Fibroblast of lung (primary cell): ENCODE measurements around the gene OR1I1. TPM values are rescaled to one million over a fixed set of nuclear protein-coding genes. Genes with fewer than 3 reads are reported as not detected.

Experiments
- DNase-seq, 2 donors: peaks; one replicate each; pipeline versions ENCODE4 v3.0.0 to v3.0.0-alpha.2; 2010; ENCODE audit warnings: low read depth in 2 of 2
- H2AFZ ChIP-seq: 2 replicates; pipeline ENCODE4 v1.5.1; 2012; ENCODE audit warnings: low read length, control low read depth, inconsistent platforms
- H3K27ac ChIP-seq: 2 replicates; pipeline ENCODE4 v1.5.1; 2011; ENCODE audit warnings: low read length, control low read depth; ENCODE audit not compliant: insufficient read depth
- H3K27me3 ChIP-seq: 2 replicates; pipeline ENCODE4 v1.5.1; 2011; ENCODE audit warnings: mild to moderate bottlenecking, low read length; ENCODE audit not compliant: control insufficient read depth, insufficient read depth
- H3K36me3 ChIP-seq: 2 replicates; pipeline ENCODE4 v1.5.1; 2011; ENCODE audit warnings: low read length; ENCODE audit not compliant: control insufficient read depth, insufficient read depth
- H3K4me1 ChIP-seq: 2 replicates; pipeline ENCODE4 v1.5.1; 2011; ENCODE audit warnings: low read length; ENCODE audit not compliant: control insufficient read depth, insufficient read depth; ENCODE audit errors: extremely low read depth
- H3K4me2 ChIP-seq: 2 replicates; pipeline ENCODE4 v1.5.1; 2011; ENCODE audit warnings: low read length, control low read depth; ENCODE audit not compliant: insufficient read depth; ENCODE audit errors: extremely low read depth
- H3K4me3 ChIP-seq, 4 experiments: fragments of 200-600 bp in 1 of 4; sonication (generic) in 1 of 4; replicated peaks in 1 of 4; 2 replicates each; pipeline ENCODE4 v1.5.1; 2011 to 2016; ENCODE audit warnings: low read length in 4 of 4, low read depth in 3 of 4, mild to moderate bottlenecking in 3 of 4, control low read depth in 2 of 4, inconsistent platforms in 1 of 4, mixed read lengths in 1 of 4; ENCODE audit not compliant: insufficient read depth in 1 of 4; ENCODE audit errors: control extremely low read depth in 1 of 4
- H3K79me2 ChIP-seq: 2 replicates; pipeline ENCODE4 v1.5.1; 2012; ENCODE audit warnings: mild to moderate bottlenecking, low read length, inconsistent platforms; ENCODE audit not compliant: control insufficient read depth, insufficient read depth
- H3K9ac ChIP-seq: 2 replicates; pipeline ENCODE4 v1.5.1; 2011; ENCODE audit warnings: mild to moderate bottlenecking, low read length, control low read depth; ENCODE audit not compliant: insufficient read depth
- H3K9me3 ChIP-seq: 2 replicates; pipeline ENCODE4 v1.5.1; 2012; ENCODE audit warnings: low read depth, low read length; ENCODE audit not compliant: control insufficient read depth, insufficient read depth
- H4K20me1 ChIP-seq: 2 replicates; pipeline ENCODE4 v1.5.1; 2011; ENCODE audit warnings: low read length; ENCODE audit not compliant: control insufficient read depth, insufficient read depth; ENCODE audit errors: extremely low read depth
- EZH2 ChIP-seq: IDR thresholded peaks from 2 replicates; pipeline ENCODE4 v1.5.1; 2012; ENCODE audit warnings: low read length, control low read depth, mild to moderate bottlenecking; ENCODE audit errors: missing control alignments
- polyA plus RNA-seq, 2 donors: library from polyadenylated mRNA; depleted of rRNA in 1 of 2; stranded (reverse) in 1 of 2; unstranded in 1 of 2; fragments of >200 nt; gene quantifications; 2 replicates each; pipeline ENCODE4 v1.2.1, GENCODE V29; 2011 to 2012; ENCODE audit warnings: missing spikeins in 1 of 2
- total RNA-seq: library from RNA; depleted of rRNA; stranded (reverse); fragments of >200 nt; gene quantifications from 2 replicates; pipeline ENCODE4 v1.2.1, GENCODE V29; 2014
- TF ChIP-seq, protein P1 (sequence below), 2 donors: IDR thresholded peaks in 1 of 2; conservative IDR thresholded peaks in 1 of 2; 1 replicate in 1 of 2; 2 replicates in 1 of 2; pipeline ENCODE4 v1.5.1; 2011 to 2012; ENCODE audit warnings: low read length in 2 of 2, control low read depth in 1 of 2, inconsistent platforms in 1 of 2, low read depth in 1 of 2, mild to moderate bottlenecking in 1 of 2

The OR1I1 gene
- total and polyA plus RNA-seq, 2 donors (not counting 1 experiment from before 2014, with no cell fraction given): not detected

DNA sequence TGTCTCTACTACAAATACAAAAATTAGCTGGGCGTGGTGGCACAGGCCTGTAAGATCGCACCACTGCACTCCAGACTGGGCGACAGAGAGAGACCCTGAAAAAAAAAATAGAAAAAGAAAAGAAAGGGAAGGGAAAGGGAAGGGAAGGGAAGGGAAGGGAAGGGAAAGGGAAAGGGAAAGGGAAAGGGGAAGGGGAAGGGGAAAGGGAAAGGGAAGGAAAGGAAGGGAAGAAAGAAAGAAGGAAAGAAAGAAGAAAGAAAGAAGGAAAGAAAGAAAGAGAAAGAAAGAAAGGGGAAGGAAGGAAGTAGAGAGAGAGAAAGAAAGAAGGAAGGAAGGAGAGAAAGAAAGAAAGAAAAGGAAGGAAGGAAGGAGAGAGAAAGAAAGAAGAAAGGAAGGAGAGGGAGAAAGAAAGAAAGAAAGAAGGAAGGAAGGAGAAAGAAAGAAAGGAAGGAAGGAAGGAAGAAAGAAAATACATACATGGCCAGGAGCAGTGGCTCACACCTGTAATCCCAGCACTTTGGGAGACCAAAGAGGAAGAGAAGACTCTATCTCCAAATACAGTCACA lies 17.1 kb downstream of the OR1I1 start:
- no peaks in the 10 kb centered on the region for H3K36me3 ChIP-seq
- TF ChIP-seq EZH2: no peak
- TF ChIP-seq, protein P1, sequence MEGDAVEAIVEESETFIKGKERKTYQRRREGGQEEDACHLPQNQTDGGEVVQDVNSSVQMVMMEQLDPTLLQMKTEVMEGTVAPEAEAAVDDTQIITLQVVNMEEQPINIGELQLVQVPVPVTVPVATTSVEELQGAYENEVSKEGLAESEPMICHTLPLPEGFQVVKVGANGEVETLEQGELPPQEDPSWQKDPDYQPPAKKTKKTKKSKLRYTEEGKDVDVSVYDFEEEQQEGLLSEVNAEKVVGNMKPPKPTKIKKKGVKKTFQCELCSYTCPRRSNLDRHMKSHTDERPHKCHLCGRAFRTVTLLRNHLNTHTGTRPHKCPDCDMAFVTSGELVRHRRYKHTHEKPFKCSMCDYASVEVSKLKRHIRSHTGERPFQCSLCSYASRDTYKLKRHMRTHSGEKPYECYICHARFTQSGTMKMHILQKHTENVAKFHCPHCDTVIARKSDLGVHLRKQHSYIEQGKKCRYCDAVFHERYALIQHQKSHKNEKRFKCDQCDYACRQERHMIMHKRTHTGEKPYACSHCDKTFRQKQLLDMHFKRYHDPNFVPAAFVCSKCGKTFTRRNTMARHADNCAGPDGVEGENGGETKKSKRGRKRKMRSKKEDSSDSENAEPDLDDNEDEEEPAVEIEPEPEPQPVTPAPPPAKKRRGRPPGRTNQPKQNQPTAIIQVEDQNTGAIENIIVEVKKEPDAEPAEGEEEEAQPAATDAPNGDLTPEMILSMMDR (conservative IDR thresholded peaks at IDR 0.05 in 1 of 2, IDR thresholded peaks at IDR 0.05 in 1 of 2; ENCODE audit: low read depth in 1 of 2, low read length in 2 of 2): no peak
- peaks cover 5% of the 10 kb centered on the region for H3K27me3 ChIP-seq
- H3K4me3 ChIP-seq: no peak overlapping the region
- no peak overlapping the region for H3K9ac ChIP-seq
- no peak for DNase-seq
- no peaks in the 10 kb centered on the region for H3K9me3 ChIP-seq
- H3K4me1 ChIP-seq: no peaks in the 10 kb centered on the region
- H2AFZ ChIP-seq: no peak overlapping the region
- no peaks in the 10 kb centered on the region for H4K20me1 ChIP-seq
- no peak overlapping the region for H3K4me2 ChIP-seq
- no peak overlapping the region for H3K27ac ChIP-seq
- H3K79me2 ChIP-seq: no peaks in the 10 kb centered on the region

GRCh38 chr19:15101479-15102082 lies 19.6 kb downstream of the OR1I1 start:
- Histone ChIP-seq H3K4me1 (no peaks in the 10 kb centered on the region), H3K4me3 (no peak overlapping the region), H3K9me3 (no peaks in the 10 kb centered on the region), H3K27ac (no peak overlapping the region), H3K9ac (no peak overlapping the region), H3K79me2 (no peaks in the 10 kb centered on the region), H3K27me3 (peaks cover 5% of the 10 kb centered on the region), H4K20me1 (no peaks in the 10 kb centered on the region), H3K36me3 (no peaks in the 10 kb centered on the region), H3K4me2 (no peak overlapping the region), H2AFZ (no peak overlapping the region)
- peak; percentile 27 to 50 for DNase-seq
- no peak for TF ChIP-seq EZH2
- TF ChIP-seq, protein P1 (conservative IDR thresholded peaks at IDR 0.05 in 1 of 2, IDR thresholded peaks at IDR 0.05 in 1 of 2; ENCODE audit: low read depth in 1 of 2, low read length in 2 of 2): peak; percentile 56 to 79

GRCh38 chr19:15104003-15104402 lies 22.0 kb downstream of the OR1I1 start:
- Histone ChIP-seq H4K20me1 (no peaks in the 10 kb centered on the region), H3K27ac (no peak overlapping the region)

More at GRCh38 chr19:15104003-15104402, 22.0 kb downstream of the OR1I1 start:
- no peaks in the 10 kb centered on the region for H3K9me3 ChIP-seq
- H3K79me2 ChIP-seq: peaks cover 18% of the 10 kb centered on the region
- no peak overlapping the region for H2AFZ ChIP-seq
- H3K9ac ChIP-seq: no peak overlapping the region
- DNase-seq: no peak
- H3K36me3 ChIP-seq: peaks cover 3% of the 10 kb centered on the region
- TF ChIP-seq, protein P1 (conservative IDR thresholded peaks at IDR 0.05 in 1 of 2, IDR thresholded peaks at IDR 0.05 in 1 of 2; ENCODE audit: low read depth in 1 of 2, low read length in 2 of 2): no peak
- peaks cover 5% of the 10 kb centered on the region for H3K27me3 ChIP-seq
- no peak overlapping the region for H3K4me2 ChIP-seq
- no peak overlapping the region for H3K4me3 ChIP-seq
- peaks cover 7% of the 10 kb centered on the region for H3K4me1 ChIP-seq
